HCT116 (cell line): ENCODE measurements around the gene SLC6A19.

Source experiments
- ATF3 ChIP-seq: IDR thresholded peaks from 2 replicates; pipeline ENCODE4 v1.6.1; 2012
- CEBPB ChIP-seq: IDR thresholded peaks from 2 replicates; pipeline ENCODE4 v1.6.1; 2012; ENCODE audit warnings: low read depth
- CTCF ChIP-seq, 3 experiments: fragments of 200-600 bp in 1 of 3; sonication (generic) in 1 of 3; IDR thresholded peaks in 2 of 3; conservative IDR thresholded peaks in 1 of 3; 2 replicates each; pipeline ENCODE4 v1.5.1; 2012 to 2017; ENCODE audit warnings: low read depth in 2 of 3, low read length in 2 of 3, antibody characterized with exemption in 1 of 3, borderline replicate concordance in 1 of 3, control low read depth in 1 of 3, mild to moderate bottlenecking in 1 of 3, mixed read lengths in 1 of 3, mixed run types in 1 of 3, moderate library complexity in 1 of 3; ENCODE audit not compliant: insufficient read depth in 1 of 3
- EGR1 ChIP-seq: IDR thresholded peaks from 2 replicates; pipeline ENCODE4 v1.6.1; 2012; ENCODE audit warnings: low read depth
- EZH2 ChIP-seq: fragments of 200-600 bp; sonication (generic); IDR thresholded peaks from 2 replicates; pipeline ENCODE4 v1.6.1; 2017; ENCODE audit warnings: antibody characterized with exemption, mixed run types
- POLR2A ChIP-seq: IDR thresholded peaks from 2 replicates; pipeline ENCODE4 v1.7.0; 2011; ENCODE audit warnings: borderline replicate concordance; ENCODE audit not compliant: insufficient read depth, insufficient read length; ENCODE audit errors: extremely low read depth
- POLR2AphosphoS5 ChIP-seq: IDR thresholded peaks from 2 replicates; pipeline ENCODE4 v1.6.1; 2011; ENCODE audit warnings: mild to moderate bottlenecking, low read depth, low read length, moderate library complexity
- RAD21 ChIP-seq: IDR thresholded peaks from 2 replicates; pipeline ENCODE4 v1.6.1; 2012; ENCODE audit warnings: low read depth, mild to moderate bottlenecking
- SIN3A ChIP-seq: IDR thresholded peaks from 2 replicates; pipeline ENCODE4 v1.6.1; 2012; ENCODE audit warnings: low read depth
- SP1 ChIP-seq: IDR thresholded peaks from 2 replicates; pipeline ENCODE4 v1.6.1; 2012; ENCODE audit warnings: low read depth
- YY1 ChIP-seq: IDR thresholded peaks from 2 replicates; pipeline ENCODE4 v1.6.1; 2011; ENCODE audit warnings: low read length, low read depth, moderate library complexity, mild to moderate bottlenecking; ENCODE audit not compliant: insufficient replicate concordance; ENCODE audit errors: extremely low read depth
- ZNF274 ChIP-seq: fragments of 200-500 bp; sonication (Bioruptor generic); IDR thresholded peaks from 2 replicates; pipeline ENCODE4 v1.6.1; 2014; ENCODE audit warnings: mild to moderate bottlenecking, low read depth, low read length, inconsistent platforms

- no peak for TF ChIP-seq CTCF (IDR thresholded peaks at IDR 0.05 in 2 of 3, conservative IDR thresholded peaks at IDR 0.05 in 1 of 3; ENCODE audit: borderline replicate concordance in 1 of 3, insufficient read depth in 1 of 3, low read depth in 2 of 3, low read length in 2 of 3)
- no peak for TF ChIP-seq POLR2AphosphoS5
- TF ChIP-seq POLR2A = no peak
- TF ChIP-seq SP1 = no peak
- TF ChIP-seq RAD21 = no peak
- no peak for TF ChIP-seq ATF3
- TF ChIP-seq ZNF274 = no peak
- no peak for TF ChIP-seq EGR1
- no peak for TF ChIP-seq EZH2
- no peak for TF ChIP-seq SIN3A
- TF ChIP-seq CEBPB = no peak
- no peak for TF ChIP-seq YY1
Observed at GRCh38 chr5:1178529-1179382, 22.6 kb upstream of the SLC6A19 start.
